H1 (cell line): ENCODE measurements around the gene MPIG6B. TPM values are rescaled to one million over a fixed set of nuclear protein-coding genes. Genes with fewer than 3 reads are reported as not detected.

Experiments
- CEBPB ChIP-seq: IDR thresholded peaks from 2 replicates; pipeline ENCODE4 v1.6.1; 2012; ENCODE audit warnings: low read depth, low read length
- MAFK ChIP-seq: IDR thresholded peaks from 2 replicates; pipeline ENCODE4 v1.6.1; 2012; ENCODE audit warnings: low read depth, mild to moderate bottlenecking, improper control_type of control experiment, low read length
- POLR2A ChIP-seq, 2 experiments: IDR thresholded peaks; 1 replicate in 1 of 2; 2 replicates in 1 of 2; pipeline ENCODE4 v1.6.1; 2011; ENCODE audit warnings: low read depth in 2 of 2, low read length in 2 of 2, mild to moderate bottlenecking in 2 of 2; ENCODE audit errors: control extremely low read depth in 1 of 2
- POU5F1 ChIP-seq: IDR thresholded peaks from 2 replicates; pipeline ENCODE4 v1.6.1; 2011; ENCODE audit warnings: low read depth, mild to moderate bottlenecking, low read length, moderate library complexity
- RAD21 ChIP-seq, 2 experiments: IDR thresholded peaks in 1 of 2; conservative IDR thresholded peaks in 1 of 2; 2 replicates each; pipeline ENCODE4 v1.6.1; 2011; ENCODE audit warnings: low read depth in 2 of 2, low read length in 2 of 2, improper control_type of control experiment in 1 of 2, inconsistent platforms in 1 of 2, mild to moderate bottlenecking in 1 of 2, moderate library complexity in 1 of 2
- TCF12 ChIP-seq: IDR thresholded peaks from 2 replicates; pipeline ENCODE4 v1.6.1; 2011; ENCODE audit warnings: low read depth, mild to moderate bottlenecking, low read length
- USF2 ChIP-seq: IDR thresholded peaks from 2 replicates; pipeline ENCODE4 v1.6.1; 2011; ENCODE audit warnings: low read length, improper control_type of control experiment
- polyA plus RNA-seq, 7 experiments: library from polyadenylated mRNA; depleted of rRNA in 3 of 7; stranded (reverse) in 5 of 7; unstranded in 2 of 7; fragments of >200 nt in 5 of 7; fragments of 200-250 nt in 2 of 7; gene quantifications; 1 replicate in 5 of 7; 2 replicates in 1 of 7; 4 replicates in 1 of 7; pipeline versions ENCODE4 v1.2.1 to v1.2.3, GENCODE V29; 2011 to 2013; ENCODE audit warnings: missing spikeins in 2 of 7, mixed read lengths in 2 of 7
- total RNA-seq: library from RNA; stranded (reverse); fragmentation: NEBNext Ultra II Directional; extraction: Animal tissue kit (Norgen Biotek cat#: 25700); gene quantifications from 2 replicates; pipeline ENCODE4 v1.2.1, GENCODE V29; 2021

Gene MPIG6B
- total and polyA plus RNA-seq, 2 of the 8 experiments (the other 6 are each of a cell fraction or from before 2014, with no cell fraction given), result 0.18 TPM; not detected in 1

GRCh38 chr6:31680226-31681134 lies 42.7 kb upstream of the MPIG6B start, which contains the start of gene LY6G5C (continued):
- TF ChIP-seq USF2 (no peak), POLR2A (IDR thresholded peaks at IDR 0.05; ENCODE audit: control extremely low read depth in 1 of 2, low read depth in 2 of 2, low read length in 2 of 2) (no peak), TCF12 (no peak), MAFK (no peak), POU5F1 (no peak), CEBPB (no peak), RAD21 (IDR thresholded peaks at IDR 0.05 in 1 of 2, conservative IDR thresholded peaks at IDR 0.05 in 1 of 2; ENCODE audit: low read depth in 2 of 2, low read length in 2 of 2) (peak; percentile 90 to 96)
